K562 (cell line): ENCODE measurements around the gene KRT71. TPM values are rescaled to one million over a fixed set of nuclear protein-coding genes. Genes with fewer than 3 reads are reported as not detected.

Experiments
- ATAC-seq: fragments of 200-7000 bp; cut with Tn5 transposase; 3 replicates; pipeline ENCODE4 v1.9.1; 2020; ENCODE audit warnings: moderate library complexity
- BruUV-seq: library from RNA; stranded (reverse); fragments of 400-500 nt; replicated peaks from 2 replicates; lab custom pipeline; 2021; lab: Mats Ljungman, UMichigan
- CTCF ChIA-PET: fragments of 300-600 bp; formaldehyde crosslinking; extraction: SDS; loops from one replicate; lab custom pipeline; 2021; ENCODE audit warnings: low intra/inter-chr PET ratio; lab: Yijun Ruan, JAX
- POLR2A ChIA-PET: fragments of 300-600, 350-650 bp; sonication (Branson Sonifier 250); formaldehyde crosslinking; extraction: SDS; loops from one replicate; lab custom pipeline; 2021; ENCODE audit warnings: antibody characterized with exemption, inconsistent platforms; lab: Yijun Ruan, JAX
- DNase-seq, 4 experiments: peaks; one replicate each; pipeline versions ENCODE4 v3.0.0 to v3.0.0-alpha.2; 2011 to 2018; ENCODE audit warnings: low spot score in 3 of 4, mixed read lengths in 3 of 4; ENCODE audit errors: extremely low read depth in 1 of 4
- FAIRE-seq: peaks from 2 replicates; lab custom pipeline; 2011; peaks lifted over from hg19 to GRCh38; lab: Jason Lieb, UNC
- H2AFZ ChIP-seq: 2 replicates; pipeline ENCODE4 v1.6.0; 2011; ENCODE audit warnings: low read depth, low read length, control low read depth, inconsistent platforms
- H3K27ac ChIP-seq: fragments of 200-600 bp; 3 replicates; pipeline ENCODE4 v1.8.0; 2011; ENCODE audit warnings: low read depth, mild to moderate bottlenecking, control low read depth, inconsistent platforms, low read length, moderate library complexity, mixed read lengths; ENCODE audit errors: extremely low read depth
- H3K27me3 ChIP-seq, 2 experiments: fragments of 300-600 bp in 1 of 2; 2 replicates in 1 of 2; 3 replicates in 1 of 2; pipeline versions ENCODE4 v1.6.0 to v1.8.0; 2011; ENCODE audit warnings: inconsistent platforms in 2 of 2, low read length in 2 of 2, mild to moderate bottlenecking in 1 of 2, mixed read lengths in 1 of 2, moderate library complexity in 1 of 2; ENCODE audit not compliant: control insufficient read depth in 2 of 2, insufficient read depth in 2 of 2
- H3K36me3 ChIP-seq: fragments of 300-600 bp; 3 replicates; pipeline ENCODE4 v1.8.0; 2011; ENCODE audit warnings: mild to moderate bottlenecking, low read length, inconsistent platforms; ENCODE audit not compliant: control insufficient read depth, insufficient read depth
- H3K4me1 ChIP-seq, 2 experiments: fragments of 200-600 bp in 1 of 2; replicated peaks in 1 of 2; 2 replicates in 1 of 2; 3 replicates in 1 of 2; pipeline versions ENCODE4 v1.5.1 to v1.8.0; 2011; ENCODE audit warnings: inconsistent platforms in 2 of 2, low read length in 2 of 2, mild to moderate bottlenecking in 1 of 2, mixed read lengths in 1 of 2, moderate library complexity in 1 of 2; ENCODE audit not compliant: control insufficient read depth in 2 of 2, insufficient read depth in 2 of 2
- H3K4me2 ChIP-seq: 2 replicates; pipeline ENCODE4 v1.6.1; 2011; ENCODE audit warnings: low read length, control low read depth, inconsistent platforms, mixed read lengths; ENCODE audit not compliant: insufficient read depth
- H3K4me3 ChIP-seq: fragments of 200-600 bp; sonication (generic), shearing (Covaris generic); 2 replicates; pipeline ENCODE4 v1.5.1; 2016; ENCODE audit warnings: control low read depth, inconsistent platforms
- H3K79me2 ChIP-seq: fragments of 200-600 bp; 3 replicates; pipeline ENCODE4 v1.8.0; 2011; ENCODE audit warnings: low read length, inconsistent platforms; ENCODE audit not compliant: control insufficient read depth, insufficient read depth
- H3K9ac ChIP-seq, 2 experiments: 2 replicates each; pipeline versions ENCODE4 v1.6.0 to v1.6.1; 2011; ENCODE audit warnings: low read depth in 2 of 2, low read length in 2 of 2, control low read depth in 1 of 2, inconsistent platforms in 1 of 2, mild to moderate bottlenecking in 1 of 2, mixed read lengths in 1 of 2; ENCODE audit not compliant: insufficient read depth in 1 of 2
- H3K9me1 ChIP-seq: one replicate; pipeline ENCODE4 v1.6.0; 2011; ENCODE audit warnings: inconsistent platforms, mild to moderate bottlenecking, low read length, moderate library complexity; ENCODE audit not compliant: control insufficient read depth, insufficient read depth
- H3K9me3 ChIP-seq: replicated peaks from 2 replicates; pipeline ENCODE4 v1.5.1; 2011; ENCODE audit warnings: low read depth, low read length, inconsistent platforms; ENCODE audit not compliant: control insufficient read depth, insufficient read depth
- H4K20me1 ChIP-seq: replicated peaks from 2 replicates; pipeline ENCODE4 v1.6.1; 2011; ENCODE audit warnings: low read length, inconsistent platforms, mixed read lengths; ENCODE audit not compliant: control insufficient read depth, insufficient read depth
- BCL6 ChIP-seq: fragments of 250-450 bp; sonication (Bioruptor Pico); IDR thresholded peaks from 2 replicates; pipeline ENCODE4 v1.4.0; 2020
- EP400 ChIP-seq: fragments of 450-650 bp; IDR thresholded peaks from 2 replicates; pipeline ENCODE4 v1.6.1; 2017; ENCODE audit warnings: antibody characterized with exemption, mild to moderate bottlenecking, moderate library complexity
- GTF2A2 ChIP-seq: IDR thresholded peaks from 2 replicates; pipeline ENCODE4 v1.6.1; 2016; ENCODE audit warnings: mild to moderate bottlenecking, missing genetic modification characterization, missing compliant biosample characterization
- HDAC8 ChIP-seq: fragments of 450-650 bp; IDR thresholded peaks from 2 replicates; pipeline ENCODE4 v1.6.1; 2016; ENCODE audit warnings: mild to moderate bottlenecking, missing genetic modification characterization, moderate library complexity, missing compliant biosample characterization
- HMG20A ChIP-seq: fragments of 450-650 bp; formaldehyde crosslinking; conservative IDR thresholded peaks from 2 replicates; pipeline ENCODE4 v1.4.0; 2020; ENCODE audit warnings: mild to moderate bottlenecking, mixed read lengths
- KAT7 ChIP-seq: sonication (generic); formaldehyde crosslinking; IDR thresholded peaks from 2 replicates; pipeline ENCODE4 v1.8.0; 2022; ENCODE audit warnings: missing genetic modification reagents, mild to moderate bottlenecking, borderline replicate concordance
- KLF13 ChIP-seq: fragments of 450-650 bp; IDR thresholded peaks from 2 replicates; pipeline ENCODE4 v1.6.1; 2016; ENCODE audit warnings: missing genetic modification characterization, low read depth, mild to moderate bottlenecking, missing compliant biosample characterization, moderate library complexity, borderline replicate concordance
- LARP7 ChIP-seq: fragments of 450-650 bp; IDR thresholded peaks from 2 replicates; pipeline ENCODE4 v1.6.1; 2016
- MXI1 ChIP-seq: IDR thresholded peaks from 2 replicates; pipeline ENCODE4 v1.6.1; 2011; ENCODE audit warnings: low read depth, mild to moderate bottlenecking, improper control_type of control experiment, low read length
- MYC ChIP-seq, 2 experiments: fragments of 250-450 bp in 1 of 2; sonication (Bioruptor Pico) in 1 of 2; IDR thresholded peaks; 2 replicates each; pipeline versions ENCODE4 v1.5.1 to v1.6.1; 2012 to 2021; ENCODE audit warnings: low read depth in 2 of 2, borderline replicate concordance in 1 of 2, improper control_type of control experiment in 1 of 2, low read length in 1 of 2, mild to moderate bottlenecking in 1 of 2, moderate library complexity in 1 of 2
- NCOA2 ChIP-seq, 2 experiments: fragments of 450-650 bp; IDR thresholded peaks; 2 replicates each; pipeline ENCODE4 v1.6.1; 2018; ENCODE audit warnings: mild to moderate bottlenecking in 2 of 2, moderate library complexity in 1 of 2; ENCODE audit not compliant: partially characterized antibody in 2 of 2
- SMARCA5 ChIP-seq: fragments of 450-650 bp; IDR thresholded peaks from 2 replicates; pipeline ENCODE4 v1.6.1; 2016
- STAG1 ChIP-seq: sonication (generic); formaldehyde crosslinking; IDR thresholded peaks from 2 replicates; pipeline ENCODE4 v1.5.0; 2020; ENCODE audit warnings: missing genetic modification reagents, borderline replicate concordance
- TEAD4 ChIP-seq, 2 experiments: sonication (generic) in 1 of 2; formaldehyde crosslinking in 1 of 2; IDR thresholded peaks; 2 replicates each; pipeline versions ENCODE4 v1.6.1 to v1.8.0; 2012 to 2022; ENCODE audit warnings: borderline replicate concordance in 1 of 2, inconsistent platforms in 1 of 2, low read length in 1 of 2, mild to moderate bottlenecking in 1 of 2, missing genetic modification reagents in 1 of 2
- ZNF124 ChIP-seq: sonication (generic); formaldehyde crosslinking; IDR thresholded peaks from 2 replicates; pipeline ENCODE4 v1.8.1; 2022; ENCODE audit warnings: missing genetic modification reagents
- ZNF324 ChIP-seq: fragments of 250-450 bp; sonication (Bioruptor Pico); IDR thresholded peaks from 2 replicates; pipeline ENCODE4 v1.4.0; 2020; ENCODE audit warnings: mild to moderate bottlenecking
- WGBS: fragments of 100-300 bp; shearing (Covaris generic); methylation state at CpG from one replicate; pipeline ENCODE4 v1.1.6; 2016; ENCODE audit warnings: low coverage, mixed read lengths; ENCODE audit not compliant: insufficient coverage; ENCODE audit errors: missing lambda C conversion rate; 5-methylcytosine and 5-hydroxymethylcytosine counted together
- in situ Hi-C: fragments of 300-500 bp; cut with MboI; formaldehyde crosslinking; loops from 4 replicates; pipeline ENCODE4 v1.15.0; 2018; ENCODE audit warnings: inconsistent platforms, mixed read lengths
- intact Hi-C: fragments of 100-400 bp; cut with micrococcal nuclease; formaldehyde crosslinking; loops from 2 replicates; pipeline ENCODE4 v1.14.2; 2022
- polyA plus RNA-seq, 8 experiments: library from polyadenylated mRNA; depleted of rRNA in 4 of 8; stranded (reverse) in 5 of 8; unstranded in 3 of 8; fragments of >200 nt; fragmentation: Nextera tagmentation in 2 of 8; fragmentation: Illumina TruSeq in 1 of 8; extraction: Ambion mirVana in 2 of 8; extraction: Trizol in 1 of 8; gene quantifications; 2 replicates each; pipeline versions ENCODE4 v1.2.1 to v1.2.3, GENCODE V29; 2011 to 2014; ENCODE audit warnings: inconsistent platforms in 1 of 8, missing spikeins in 1 of 8
- total RNA-seq, 7 experiments: library from RNA; depleted of rRNA in 6 of 7; stranded (reverse); fragments of >200 nt in 6 of 7; fragmentation: Illumina TruSeq in 2 of 7; extraction: Trizol in 2 of 7; gene quantifications; 2 replicates each; pipeline versions ENCODE4 v1.2.1 to v1.2.3, GENCODE V29; 2011 to 2021; ENCODE audit warnings: low replicate concordance in 1 of 7
- TF ChIP-seq, protein P1 (sequence below): fragments of 250-450 bp; sonication (Bioruptor Pico); IDR thresholded peaks from 2 replicates; pipeline ENCODE4 v1.5.0; 2022; ENCODE audit warnings: mild to moderate bottlenecking
- TF ChIP-seq, protein P2 (sequence below): fragments of 450-650 bp; IDR thresholded peaks from 2 replicates; pipeline ENCODE4 v1.6.1; 2016; ENCODE audit warnings: missing biosample characterization, missing genetic modification characterization

KRT71 gene
- total and polyA plus RNA-seq, 9 of the 15 experiments (the other 6 are each of a cell fraction or from before 2014, with no cell fraction given), result not detected

DNA sequence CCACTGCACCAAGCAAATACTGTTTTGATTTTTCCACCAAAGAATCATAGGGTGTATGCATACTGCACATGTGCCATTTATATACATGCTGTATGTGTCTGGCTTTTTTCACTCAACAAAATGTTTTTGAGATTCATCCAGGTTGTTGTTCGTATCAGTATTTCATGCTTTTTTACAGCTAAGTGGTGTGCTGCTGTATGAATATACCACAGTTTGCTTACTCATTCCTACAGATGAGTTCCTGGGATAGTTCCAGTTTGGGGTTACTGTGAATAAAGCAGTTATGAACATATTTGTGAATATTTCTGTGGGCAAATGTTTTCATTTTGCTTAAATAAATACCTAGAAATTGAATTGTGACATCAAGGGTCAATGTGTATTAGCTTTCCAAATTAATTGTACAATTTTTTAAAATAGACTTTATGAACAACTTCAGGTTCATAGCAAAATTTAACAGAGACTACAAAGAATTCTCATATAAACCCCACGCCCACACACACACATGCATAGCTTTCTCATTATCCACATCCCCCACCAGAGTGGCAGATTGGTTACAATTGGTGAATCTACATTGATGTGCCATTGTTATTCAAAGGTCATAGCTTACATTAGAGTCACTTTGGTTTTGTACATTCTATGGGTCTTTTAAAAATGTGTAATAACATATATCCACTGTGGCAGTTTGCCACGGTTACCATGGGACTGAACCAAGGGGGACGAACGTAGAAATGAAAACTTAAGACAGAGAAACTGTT lies 53.0 kb downstream of the KRT71 start:
- intact Hi-C loops, result no loop called here
- ATAC-seq, result no peak
- Histone ChIP-seq H3K4me2 (no peak overlapping the region), H3K9ac (no peak overlapping the region), H3K4me1 (no peaks in the 10 kb centered on the region), H3K79me2 (no peaks in the 10 kb centered on the region), H4K20me1 (no peaks in the 10 kb centered on the region; the same call in 1 of the 2 replicates), H3K27me3 (no peaks in the 10 kb centered on the region; a peak in 2 of 5 replicates), H3K9me1 (no peaks in the 10 kb centered on the region), H3K4me3 (no peak overlapping the region), H2AFZ (no peak overlapping the region), H3K27ac (no peak overlapping the region), H3K36me3 (no peaks in the 10 kb centered on the region), H3K9me3 (no peaks in the 10 kb centered on the region)
- no peak for FAIRE-seq
- CTCF ChIA-PET, result no interaction called here
- WGBS, result 0% methylated on average over 5 of the region's 5 CpGs
- no peak for DNase-seq
- POLR2A ChIA-PET, result interaction anchor here (0.6 to 1.0 kb wide), 3 partner anchors 21 to 350 kb away, joined by 3 to 5 read pairs (median 3); partner anchors contain the start of gene KRT5
- in situ Hi-C loops, result no loop called here
- no TSS peak for BruUV-seq
- TF ChIP-seq BCL6 (CRISPR knock-in tag) (no peak), TEAD4 (IDR thresholded peaks at IDR 0.05; ENCODE audit: low read length) (no peak), TEAD4 (CRISPR knock-in tag; IDR thresholded peaks at IDR 0.05; ENCODE audit: borderline replicate concordance) (no peak), MYC (IDR thresholded peaks at IDR 0.05; ENCODE audit: low read depth, low read length) (no peak), MYC (CRISPR knock-in tag; IDR thresholded peaks at IDR 0.05; ENCODE audit: borderline replicate concordance, low read depth) (no peak), GTF2A2 (tag) (no peak), ZNF324 (CRISPR knock-in tag) (no peak), SMARCA5 (no peak), STAG1 (no peak), HMG20A (CRISPR knock-in tag) (no peak), KLF13 (tag) (no peak), LARP7 (no peak), NCOA2 (IDR thresholded peaks at IDR 0.05; ENCODE audit: partially characterized antibody in 2 of 2) (no peak), HDAC8 (tag) (no peak), EP400 (no peak), ZNF124 (no peak), MXI1 (no peak), KAT7 (CRISPR knock-in tag) (no peak)
- TF ChIP-seq, protein P1, sequence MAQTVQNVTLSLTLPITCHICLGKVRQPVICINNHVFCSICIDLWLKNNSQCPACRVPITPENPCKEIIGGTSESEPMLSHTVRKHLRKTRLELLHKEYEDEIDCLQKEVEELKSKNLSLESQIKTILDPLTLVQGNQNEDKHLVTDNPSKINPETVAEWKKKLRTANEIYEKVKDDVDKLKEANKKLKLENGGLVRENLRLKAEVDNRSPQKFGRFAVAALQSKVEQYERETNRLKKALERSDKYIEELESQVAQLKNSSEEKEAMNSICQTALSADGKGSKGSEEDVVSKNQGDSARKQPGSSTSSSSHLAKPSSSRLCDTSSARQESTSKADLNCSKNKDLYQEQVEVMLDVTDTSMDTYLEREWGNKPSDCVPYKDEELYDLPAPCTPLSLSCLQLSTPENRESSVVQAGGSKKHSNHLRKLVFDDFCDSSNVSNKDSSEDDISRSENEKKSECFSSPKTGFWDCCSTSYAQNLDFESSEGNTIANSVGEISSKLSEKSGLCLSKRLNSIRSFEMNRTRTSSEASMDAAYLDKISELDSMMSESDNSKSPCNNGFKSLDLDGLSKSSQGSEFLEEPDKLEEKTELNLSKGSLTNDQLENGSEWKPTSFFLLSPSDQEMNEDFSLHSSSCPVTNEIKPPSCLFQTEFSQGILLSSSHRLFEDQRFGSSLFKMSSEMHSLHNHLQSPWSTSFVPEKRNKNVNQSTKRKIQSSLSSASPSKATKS (CRISPR knock-in tag), result no peak
- TF ChIP-seq, protein P2, sequence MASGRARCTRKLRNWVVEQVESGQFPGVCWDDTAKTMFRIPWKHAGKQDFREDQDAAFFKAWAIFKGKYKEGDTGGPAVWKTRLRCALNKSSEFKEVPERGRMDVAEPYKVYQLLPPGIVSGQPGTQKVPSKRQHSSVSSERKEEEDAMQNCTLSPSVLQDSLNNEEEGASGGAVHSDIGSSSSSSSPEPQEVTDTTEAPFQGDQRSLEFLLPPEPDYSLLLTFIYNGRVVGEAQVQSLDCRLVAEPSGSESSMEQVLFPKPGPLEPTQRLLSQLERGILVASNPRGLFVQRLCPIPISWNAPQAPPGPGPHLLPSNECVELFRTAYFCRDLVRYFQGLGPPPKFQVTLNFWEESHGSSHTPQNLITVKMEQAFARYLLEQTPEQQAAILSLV (tag), result no peak
